ENCODE measurements around the gene XYLT1. TPM values are rescaled to one million over a fixed set of nuclear protein-coding genes. Genes with fewer than 3 reads are reported as not detected.
A peak's percentile ranks its signal among the peaks of the same experiment; 100 is the strongest.

Gene XYLT1
- total RNA-seq, 1 donor from 2014 or later, result 27.3 TPM

DNA sequence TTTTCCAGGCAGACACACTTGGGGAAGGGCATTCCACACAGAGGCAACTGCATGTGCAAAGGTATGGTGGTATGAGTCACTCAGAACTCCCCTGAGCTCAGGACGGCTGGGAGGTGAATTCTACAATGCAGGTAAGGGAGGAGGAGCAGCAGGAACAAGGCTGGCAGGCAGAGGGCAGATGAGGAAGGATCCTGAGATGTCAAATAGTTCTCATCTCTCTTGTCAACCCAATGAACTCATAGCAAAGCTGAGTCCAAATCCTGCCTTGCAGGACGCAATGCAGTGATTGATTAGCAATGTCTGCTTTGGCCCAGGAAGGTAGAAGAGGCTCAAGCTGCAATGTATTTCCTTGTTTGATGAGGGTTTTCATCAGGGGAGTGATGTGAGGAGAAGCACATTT is 243.5 kb downstream of the XYLT1 start:
- H3K9me3 ChIP-seq, result no peaks in the 10 kb centered on the region
- no peak for DNase-seq (ENCODE audit: extremely low spot score in 2 of 2)
- no peak overlapping the region for H3K4me3 ChIP-seq
- H3K27ac ChIP-seq, result no peak overlapping the region
- peaks cover 21% of the 10 kb centered on the region for H3K4me1 ChIP-seq
- H3K36me3 ChIP-seq, result no peaks in the 10 kb centered on the region
- H3K27me3 ChIP-seq, result no peaks in the 10 kb centered on the region
- TF ChIP-seq POLR2AphosphoS5 (IDR thresholded peaks at IDR 0.05; ENCODE audit: insufficient read depth in 1 of 2, low read depth in 1 of 2) (no peak), CTCF (IDR thresholded peaks at IDR 0.05) (no peak), POLR2A (IDR thresholded peaks at IDR 0.05) (no peak)
- intact Hi-C loops (cut with DNase I), result loop anchor here (10.0 kb wide), 1 partner anchor 88 kb away; no protein-coding TSS in a partner anchor

DNA sequence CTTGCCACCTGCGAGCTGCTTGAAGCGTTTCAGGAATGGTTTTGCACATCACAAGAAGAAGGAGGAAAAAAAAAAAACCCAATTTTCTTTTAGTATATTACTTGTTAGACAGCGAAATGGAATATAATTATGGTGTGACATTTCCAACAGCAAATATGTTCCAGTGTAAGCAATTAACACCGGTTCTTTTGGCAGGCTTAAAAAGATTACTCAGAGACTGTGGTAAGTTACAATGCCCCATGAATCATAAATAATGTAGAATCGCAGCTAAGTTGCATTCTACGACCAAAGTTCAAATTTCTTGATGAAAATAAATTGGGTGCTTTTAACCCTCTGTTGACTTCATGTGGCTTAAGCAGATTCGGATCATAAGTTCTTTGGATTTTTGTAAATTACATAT is 245.2 kb downstream of the XYLT1 start:
- intact Hi-C loops (cut with DNase I), result loop anchor here (10.0 kb wide), 1 partner anchor 89 kb away; no protein-coding TSS in a partner anchor
- Histone ChIP-seq H3K4me3 (no peak overlapping the region), H3K27me3 (no peaks in the 10 kb centered on the region), H3K9me3 (no peaks in the 10 kb centered on the region), H3K36me3 (no peaks in the 10 kb centered on the region), H3K4me1 (peaks cover 21% of the 10 kb centered on the region), H3K27ac (peak overlapping the region; percentile 45)
- no peak for DNase-seq (ENCODE audit: extremely low spot score in 2 of 2)
- TF ChIP-seq CTCF (IDR thresholded peaks at IDR 0.05) (no peak), POLR2A (IDR thresholded peaks at IDR 0.05) (no peak), POLR2AphosphoS5 (IDR thresholded peaks at IDR 0.05; ENCODE audit: insufficient read depth in 1 of 2, low read depth in 1 of 2) (no peak)

- H3K9me3 ChIP-seq, result no peaks in the 10 kb centered on the region
- intact Hi-C loops (cut with DNase I), result loop anchor here (10.0 kb wide), 1 partner anchor 90 kb away; no protein-coding TSS in a partner anchor
- no peak for DNase-seq (ENCODE audit: extremely low spot score in 2 of 2)
- no peak for TF ChIP-seq POLR2AphosphoS5 (IDR thresholded peaks at IDR 0.05; ENCODE audit: insufficient read depth in 1 of 2, low read depth in 1 of 2)
- no peak for TF ChIP-seq CTCF (IDR thresholded peaks at IDR 0.05)
- TF ChIP-seq POLR2A (IDR thresholded peaks at IDR 0.05), result no peak
- H3K4me1 ChIP-seq, result peaks cover 21% of the 10 kb centered on the region
- peak overlapping the region; percentile 45 for H3K27ac ChIP-seq
- H3K4me3 ChIP-seq, result no peak overlapping the region
- no peaks in the 10 kb centered on the region for H3K36me3 ChIP-seq
- no peaks in the 10 kb centered on the region for H3K27me3 ChIP-seq
Observed at GRCh38 chr16:17224879-17225281, 245.9 kb downstream of the XYLT1 start.

- intact Hi-C loops (cut with DNase I), result loop anchor here (10.0 kb wide), 1 partner anchor 90 kb away; no protein-coding TSS in a partner anchor
- Histone ChIP-seq H3K27ac (no peak overlapping the region), H3K4me1 (peaks cover 21% of the 10 kb centered on the region), H3K4me3 (no peak overlapping the region), H3K36me3 (no peaks in the 10 kb centered on the region), H3K27me3 (no peaks in the 10 kb centered on the region), H3K9me3 (no peaks in the 10 kb centered on the region)
- no peak for TF ChIP-seq POLR2A (IDR thresholded peaks at IDR 0.05)
- TF ChIP-seq POLR2AphosphoS5 (IDR thresholded peaks at IDR 0.05; ENCODE audit: insufficient read depth in 1 of 2, low read depth in 1 of 2), result no peak
- TF ChIP-seq CTCF (IDR thresholded peaks at IDR 0.05), result no peak
- no peak for DNase-seq (ENCODE audit: extremely low spot score in 2 of 2)
Observed at GRCh38 chr16:17224350-17224749, 246.4 kb downstream of the XYLT1 start.

DNA sequence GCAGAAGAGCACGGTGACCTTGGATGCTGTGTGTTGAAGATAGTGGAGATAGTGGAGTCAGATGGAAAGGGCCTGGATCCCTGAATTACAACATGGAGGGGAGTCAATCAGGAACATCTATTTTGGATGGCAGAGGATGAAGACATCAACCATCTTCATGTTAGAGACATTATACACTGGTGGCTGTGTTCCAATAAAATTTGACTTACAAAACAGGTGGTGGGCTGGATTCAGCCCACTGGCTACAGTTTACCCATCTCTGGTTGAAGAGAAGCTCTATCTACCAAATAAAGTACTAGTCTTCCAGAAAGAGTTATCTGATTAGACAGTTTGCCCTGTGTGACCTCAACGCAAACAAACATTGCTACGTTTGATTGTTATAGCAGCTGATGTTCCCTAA is 247.2 kb downstream of the XYLT1 start:
- intact Hi-C loops (cut with DNase I), result loop anchor here (10.0 kb wide), 1 partner anchor 91 kb away; no protein-coding TSS in a partner anchor
- Histone ChIP-seq H3K4me1 (peaks cover 21% of the 10 kb centered on the region), H3K27ac (no peak overlapping the region), H3K4me3 (no peak overlapping the region), H3K27me3 (no peaks in the 10 kb centered on the region), H3K9me3 (no peaks in the 10 kb centered on the region), H3K36me3 (no peaks in the 10 kb centered on the region)
- no peak for DNase-seq (ENCODE audit: extremely low spot score in 2 of 2)
- TF ChIP-seq POLR2AphosphoS5 (IDR thresholded peaks at IDR 0.05; ENCODE audit: insufficient read depth in 1 of 2, low read depth in 1 of 2), result no peak
- no peak for TF ChIP-seq CTCF (IDR thresholded peaks at IDR 0.05)
- TF ChIP-seq POLR2A (IDR thresholded peaks at IDR 0.05), result no peak

Measured in vagina (tissue), 2 donors.